Measurements from ENCODE around the gene FRRS1. TPM values are rescaled to one million over a fixed set of nuclear protein-coding genes. Genes with fewer than 3 reads are reported as not detected.

FRRS1 gene
- total RNA-seq, 1 experiment from 2014 or later, result 12.1 TPM

GRCh38 chr1:99811075-99811474, 44.6 kb upstream of the FRRS1 start:
- no TSS peak for BruUV-seq (replicated peaks)
- ChIA-PET POLR2A (ENCODE audit: low non-redundant PET) (no interaction called here), CTCF (no interaction called here)
- H3K4me1 ChIP-seq (ENCODE audit: insufficient read depth, low read length, poor library complexity, severe bottlenecking), result peaks cover 6% of the 10 kb centered on the region
- H3K9me3 ChIP-seq (ENCODE audit: low read depth, low read length, poor library complexity, severe bottlenecking), result no peaks in the 10 kb centered on the region
- DNase-seq (ENCODE audit: low spot score), result no peak
- no peak overlapping the region for H3K4me3 ChIP-seq (ENCODE audit: low read depth, low read length, poor library complexity, severe bottlenecking)
- H3K27me3 ChIP-seq (replicated peaks; ENCODE audit: insufficient read depth, low read depth, low read length, poor library complexity), result no peaks in the 10 kb centered on the region
- no peak overlapping the region for H3K27ac ChIP-seq (ENCODE audit: low read depth, low read length, poor library complexity, severe bottlenecking)
- no peaks in the 10 kb centered on the region for H3K36me3 ChIP-seq (ENCODE audit: insufficient read depth, low read length, poor library complexity, severe bottlenecking)
- intact Hi-C loops (cut with micrococcal nuclease; ENCODE audit: unreplicated experiment), result no loop called here
- TF ChIP-seq EZH2 (IDR thresholded peaks at IDR 0.05; ENCODE audit: borderline replicate concordance, low read depth, low read length, poor library complexity, severe bottlenecking), result no peak
- no peak for TF ChIP-seq CTCF (conservative IDR thresholded peaks at IDR 0.05; ENCODE audit: low read depth, low read length)

GRCh38 chr1:99808391-99809115, 42.1 kb upstream of the FRRS1 start:
- ChIA-PET CTCF (no interaction called here), POLR2A (ENCODE audit: low non-redundant PET) (no interaction called here)
- Histone ChIP-seq H3K27ac (ENCODE audit: low read depth, low read length, poor library complexity, severe bottlenecking) (no peak overlapping the region), H3K27me3 (replicated peaks; ENCODE audit: insufficient read depth, low read depth, low read length, poor library complexity) (peaks cover 8% of the 10 kb centered on the region), H3K9me3 (ENCODE audit: low read depth, low read length, poor library complexity, severe bottlenecking) (no peaks in the 10 kb centered on the region), H3K4me1 (ENCODE audit: insufficient read depth, low read length, poor library complexity, severe bottlenecking) (peaks cover 6% of the 10 kb centered on the region), H3K36me3 (ENCODE audit: insufficient read depth, low read length, poor library complexity, severe bottlenecking) (no peaks in the 10 kb centered on the region), H3K4me3 (ENCODE audit: low read depth, low read length, poor library complexity, severe bottlenecking) (peak overlapping the region; percentile 5)
- peak; percentile 73 for TF ChIP-seq CTCF (conservative IDR thresholded peaks at IDR 0.05; ENCODE audit: low read depth, low read length)
- TF ChIP-seq EZH2 (IDR thresholded peaks at IDR 0.05; ENCODE audit: borderline replicate concordance, low read depth, low read length, poor library complexity, severe bottlenecking), result no peak
- BruUV-seq (replicated peaks), result no TSS peak
- intact Hi-C loops (cut with micrococcal nuclease; ENCODE audit: unreplicated experiment), result loop anchor here (1.0 to 5.0 kb wide), 4 partner anchors 326 to 1058 kb away; no protein-coding TSS in a partner anchor
- peak; percentile 93 for DNase-seq (ENCODE audit: low spot score)

- POLR2A ChIA-PET (ENCODE audit: low non-redundant PET), result no interaction called here
- no peak overlapping the region for H3K4me3 ChIP-seq (ENCODE audit: low read depth, low read length, poor library complexity, severe bottlenecking)
- no peaks in the 10 kb centered on the region for H3K36me3 ChIP-seq (ENCODE audit: insufficient read depth, low read length, poor library complexity, severe bottlenecking)
- no peaks in the 10 kb centered on the region for H3K9me3 ChIP-seq (ENCODE audit: low read depth, low read length, poor library complexity, severe bottlenecking)
- no peak for TF ChIP-seq EZH2 (IDR thresholded peaks at IDR 0.05; ENCODE audit: borderline replicate concordance, low read depth, low read length, poor library complexity, severe bottlenecking)
- TF ChIP-seq CTCF (conservative IDR thresholded peaks at IDR 0.05; ENCODE audit: low read depth, low read length), result no peak
- CTCF ChIA-PET, result no interaction called here
- no TSS peak for BruUV-seq (replicated peaks)
- H3K27me3 ChIP-seq (replicated peaks; ENCODE audit: insufficient read depth, low read depth, low read length, poor library complexity), result peaks cover 8% of the 10 kb centered on the region
- no peak for DNase-seq (ENCODE audit: low spot score)
- no peak overlapping the region for H3K27ac ChIP-seq (ENCODE audit: low read depth, low read length, poor library complexity, severe bottlenecking)
- intact Hi-C loops (cut with micrococcal nuclease; ENCODE audit: unreplicated experiment), result loop anchor here (1.0 to 5.0 kb wide), 2 partner anchors 227 to 635 kb away; no protein-coding TSS in a partner anchor
- H3K4me1 ChIP-seq (ENCODE audit: insufficient read depth, low read length, poor library complexity, severe bottlenecking), result peaks cover 6% of the 10 kb centered on the region
Measured at GRCh38 chr1:99806882-99807281, 40.4 kb upstream of the FRRS1 start.

Measured in A673 (cell line).